ENCODE results near the gene CTNNAL1. TPM values are rescaled to one million over a fixed set of nuclear protein-coding genes. Genes with fewer than 3 reads are reported as not detected.
"Not testable (repeated sequence)": the region's sequence is repeated elsewhere in the genome, so short reads cannot be mapped to it uniquely, and the experiment has no call there.

CTNNAL1 gene
- total RNA-seq, 4 donors from 2014 or later, result 66.3 to 111 (median 83.1) TPM

DNA sequence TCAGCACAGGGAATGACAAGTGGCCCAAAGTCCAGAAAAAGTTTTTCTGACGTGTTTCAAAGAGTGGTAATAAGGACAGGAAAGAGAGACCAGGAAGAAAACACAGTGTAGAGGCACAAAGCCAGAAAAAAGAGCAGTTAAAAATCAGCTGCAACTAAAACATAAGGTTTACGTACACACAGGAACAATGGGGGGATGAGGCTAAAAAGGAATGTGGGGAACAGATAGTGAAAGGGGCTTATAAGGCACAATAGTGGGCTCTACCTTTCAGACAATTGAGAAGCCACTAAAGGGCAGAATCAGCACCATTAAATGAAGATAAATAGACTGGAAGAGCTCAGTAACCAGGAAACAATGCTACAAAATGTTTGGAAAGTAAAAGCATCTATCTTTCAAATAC, 84.9 kb downstream of the CTNNAL1 start:
- H3K4me1 ChIP-seq, result peaks cover 0 to 20% (median 7%) of the 10 kb centered on the region in 3 donors
- no peak overlapping the region for H3K4me3 ChIP-seq
- H3K9me3 ChIP-seq, result no peaks in the 10 kb centered on the region
- H3K27ac ChIP-seq, result no peak overlapping the region
- H3K27me3 ChIP-seq, result no peaks in the 10 kb centered on the region
- 43 to 68% methylated on average over 2 of the region's 2 CpGs for WGBS, 2 donors (ENCODE audit: low coverage in 1 of 2)
- no peak for ATAC-seq
- peaks cover 0 to 72% of the 10 kb centered on the region in 2 donors for H3K36me3 ChIP-seq
- TF ChIP-seq EP300 (IDR thresholded peaks at IDR 0.05), result no peak
- no peak for TF ChIP-seq POLR2AphosphoS5 (IDR thresholded peaks at IDR 0.05)
- no peak for TF ChIP-seq POLR2A (IDR thresholded peaks at IDR 0.05)
- TF ChIP-seq, protein P1, sequence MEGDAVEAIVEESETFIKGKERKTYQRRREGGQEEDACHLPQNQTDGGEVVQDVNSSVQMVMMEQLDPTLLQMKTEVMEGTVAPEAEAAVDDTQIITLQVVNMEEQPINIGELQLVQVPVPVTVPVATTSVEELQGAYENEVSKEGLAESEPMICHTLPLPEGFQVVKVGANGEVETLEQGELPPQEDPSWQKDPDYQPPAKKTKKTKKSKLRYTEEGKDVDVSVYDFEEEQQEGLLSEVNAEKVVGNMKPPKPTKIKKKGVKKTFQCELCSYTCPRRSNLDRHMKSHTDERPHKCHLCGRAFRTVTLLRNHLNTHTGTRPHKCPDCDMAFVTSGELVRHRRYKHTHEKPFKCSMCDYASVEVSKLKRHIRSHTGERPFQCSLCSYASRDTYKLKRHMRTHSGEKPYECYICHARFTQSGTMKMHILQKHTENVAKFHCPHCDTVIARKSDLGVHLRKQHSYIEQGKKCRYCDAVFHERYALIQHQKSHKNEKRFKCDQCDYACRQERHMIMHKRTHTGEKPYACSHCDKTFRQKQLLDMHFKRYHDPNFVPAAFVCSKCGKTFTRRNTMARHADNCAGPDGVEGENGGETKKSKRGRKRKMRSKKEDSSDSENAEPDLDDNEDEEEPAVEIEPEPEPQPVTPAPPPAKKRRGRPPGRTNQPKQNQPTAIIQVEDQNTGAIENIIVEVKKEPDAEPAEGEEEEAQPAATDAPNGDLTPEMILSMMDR (IDR thresholded peaks at IDR 0.05), result no peak

DNA sequence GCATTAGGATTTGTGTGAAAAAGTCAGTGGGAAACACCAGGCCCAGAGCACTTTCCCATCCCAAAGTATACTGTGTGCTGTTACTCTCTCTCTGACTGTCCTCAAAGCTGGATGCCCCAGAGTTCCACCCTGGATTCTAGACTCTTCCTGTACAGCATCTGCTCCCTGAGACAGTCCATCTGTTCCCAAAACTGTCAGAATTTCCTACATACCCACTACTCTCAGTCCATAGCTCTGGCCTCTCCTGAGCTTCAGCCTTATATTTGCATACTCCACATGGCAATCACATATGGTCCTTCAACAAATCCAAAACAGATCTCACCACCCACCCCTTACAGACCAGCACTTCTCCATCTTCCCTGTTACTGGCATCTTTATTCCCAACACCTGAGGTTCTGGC, 88.8 kb downstream of the CTNNAL1 start:
- Histone ChIP-seq H3K36me3 (peaks cover 0 to 100% of the 10 kb centered on the region in 2 donors), H3K9me3 (no peaks in the 10 kb centered on the region)

DNA sequence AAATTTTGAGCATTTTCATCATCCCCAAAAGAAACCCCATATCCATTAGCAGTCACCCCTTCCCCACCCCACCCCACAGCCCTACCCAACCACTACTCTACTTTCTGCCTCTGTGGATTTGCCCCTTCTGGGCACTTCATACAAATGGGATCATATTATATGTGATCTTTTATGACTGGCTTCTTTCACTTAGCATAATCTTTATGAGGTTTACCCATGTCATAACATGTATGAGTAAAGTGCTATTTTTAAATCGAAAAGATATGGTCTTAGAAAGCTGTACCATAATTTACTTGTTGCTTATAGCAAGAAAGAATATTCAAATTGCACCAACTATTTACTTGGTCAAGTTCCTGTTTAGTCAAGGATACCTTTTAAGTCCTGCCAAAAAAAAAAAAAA, 92.1 kb downstream of the CTNNAL1 start:
- Histone ChIP-seq H3K27ac (no peak overlapping the region), H3K4me1 (no peaks in the 10 kb centered on the region), H3K27me3 (no peaks in the 10 kb centered on the region), H3K9me3 (no peaks in the 10 kb centered on the region), H3K4me3 (no peak overlapping the region), H3K36me3 (peaks cover 0 to 100% of the 10 kb centered on the region in 2 donors)
- ATAC-seq, result no peak
- no peak for TF ChIP-seq POLR2A (IDR thresholded peaks at IDR 0.05)
- WGBS, 2 donors (ENCODE audit: low coverage in 1 of 2), result 80 to 86% methylated on average over 1 of the region's 1 CpG

More for the DNA sequence above, 88.8 kb downstream of the CTNNAL1 start:
- Histone ChIP-seq H3K4me3 (no peak overlapping the region), H3K27me3 (no peaks in the 10 kb centered on the region), H3K4me1 (no peaks in the 10 kb centered on the region), H3K27ac (no peak overlapping the region)
- TF ChIP-seq POLR2A (IDR thresholded peaks at IDR 0.05), result no peak
- no peak for TF ChIP-seq EP300 (IDR thresholded peaks at IDR 0.05)
- TF ChIP-seq, protein P1 (IDR thresholded peaks at IDR 0.05), result no peak
- no peak for TF ChIP-seq POLR2AphosphoS5 (IDR thresholded peaks at IDR 0.05)
- ATAC-seq, result no peak

DNA sequence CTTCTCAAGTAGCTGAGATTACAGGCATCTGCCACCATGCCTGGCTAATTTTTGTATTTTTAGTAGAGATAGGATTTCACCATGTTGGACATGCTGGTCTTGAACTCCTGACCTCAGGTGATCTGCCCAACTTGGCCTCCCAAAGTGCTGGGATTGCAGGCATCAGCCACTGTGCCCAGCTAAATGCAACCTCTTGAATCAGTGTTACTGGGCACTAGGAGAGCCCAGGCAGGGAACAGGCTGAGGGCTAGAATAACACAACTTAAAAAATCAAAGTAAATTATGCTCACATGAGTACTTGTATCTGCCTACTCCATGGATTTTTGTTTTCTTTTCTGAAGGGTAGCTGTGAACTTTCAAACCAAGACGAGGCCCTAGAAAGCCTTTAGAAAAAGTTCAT, 92.9 kb downstream of the CTNNAL1 start:
- H3K27ac ChIP-seq, H3K9me3 ChIP-seq, ATAC-seq, H3K4me1 ChIP-seq, H3K27me3 ChIP-seq, H3K4me3 ChIP-seq: not testable (repeated sequence)
- H3K36me3 ChIP-seq, result peaks cover 2 to 100% of the 10 kb centered on the region in 2 donors
- 64 to 91% methylated on average over 1 of the region's 1 CpG for WGBS, 2 donors (ENCODE audit: low coverage in 1 of 2)

DNA sequence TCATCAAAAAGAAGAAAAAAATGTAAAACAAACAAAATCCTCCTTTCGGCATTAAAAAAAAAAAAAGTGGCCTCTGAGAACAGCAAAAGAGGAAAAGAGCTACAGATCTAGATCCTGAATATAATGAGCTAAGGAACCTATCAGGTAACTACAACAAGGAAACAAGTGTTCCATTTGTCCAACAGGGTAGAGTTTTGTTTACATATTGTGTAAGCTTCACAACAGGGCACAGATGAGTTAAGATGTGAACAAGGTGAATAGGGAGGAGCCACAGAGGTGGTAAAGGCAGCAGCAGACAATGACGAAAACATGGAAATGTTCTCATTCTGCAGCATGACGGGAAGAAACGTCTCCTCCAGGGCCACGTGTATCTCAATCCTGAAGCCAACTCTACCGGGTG, 93.8 kb downstream of the CTNNAL1 start:
- no peak overlapping the region for H3K4me3 ChIP-seq
- no peaks in the 10 kb centered on the region for H3K27me3 ChIP-seq
- WGBS, 2 donors (ENCODE audit: low coverage in 1 of 2), result 80 to 81% methylated on average over 4 to 6 of the region's 6 CpGs
- H3K9me3 ChIP-seq, result no peaks in the 10 kb centered on the region
- no peak for ATAC-seq
- TF ChIP-seq, protein P1 (IDR thresholded peaks at IDR 0.05), result no peak
- TF ChIP-seq POLR2A (IDR thresholded peaks at IDR 0.05) (no peak), POLR2AphosphoS5 (IDR thresholded peaks at IDR 0.05) (no peak), EP300 (IDR thresholded peaks at IDR 0.05) (no peak)
- no peak overlapping the region for H3K27ac ChIP-seq
- no peaks in the 10 kb centered on the region for H3K4me1 ChIP-seq
- H3K36me3 ChIP-seq, result peaks cover 5 to 100% of the 10 kb centered on the region in 2 donors

DNA sequence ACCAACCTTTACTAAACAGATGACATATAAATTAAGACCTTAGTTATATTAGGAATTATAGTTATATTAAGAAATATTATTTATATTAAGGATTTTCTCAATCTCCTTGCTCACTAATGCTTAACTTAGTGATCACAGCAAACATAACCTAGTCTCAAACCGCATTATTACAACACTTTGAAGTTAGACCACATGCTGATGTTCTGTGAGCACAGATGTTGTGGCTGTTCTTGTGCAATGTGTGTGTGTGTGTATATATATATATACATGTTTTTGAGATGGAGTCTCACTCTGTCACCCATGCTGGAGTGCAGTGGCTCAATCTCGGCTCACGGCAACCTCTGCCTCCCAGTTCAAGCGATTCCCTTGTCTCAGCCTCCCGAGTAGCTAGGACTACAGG, 99.9 kb downstream of the CTNNAL1 start:
- no peak for ATAC-seq
- 94 to 98% methylated on average over 4 to 5 of the region's 5 CpGs for WGBS, 2 donors (ENCODE audit: low coverage in 1 of 2)
- H3K27me3 ChIP-seq, result no peaks in the 10 kb centered on the region
- no peak overlapping the region for H3K27ac ChIP-seq
- H3K4me3 ChIP-seq, result no peak overlapping the region
- H3K36me3 ChIP-seq, result peaks cover 8 to 99% of the 10 kb centered on the region in 2 donors
- TF ChIP-seq, protein P1 (IDR thresholded peaks at IDR 0.05), result no peak
- TF ChIP-seq POLR2AphosphoS5 (IDR thresholded peaks at IDR 0.05) (no peak), POLR2A (IDR thresholded peaks at IDR 0.05) (no peak), EP300 (IDR thresholded peaks at IDR 0.05) (no peak)
- no peaks in the 10 kb centered on the region for H3K9me3 ChIP-seq
- no peaks in the 10 kb centered on the region for H3K4me1 ChIP-seq
